SKM-1 (cell line): ENCODE results near the gene MCRIP2.

Source experiments
- DNase-seq: peaks from one replicate; lab custom pipeline; 2025; ENCODE audit not compliant: unreplicated experiment; lab: John Stamatoyannopoulos, UW

MCRIP2 gene

DNA sequence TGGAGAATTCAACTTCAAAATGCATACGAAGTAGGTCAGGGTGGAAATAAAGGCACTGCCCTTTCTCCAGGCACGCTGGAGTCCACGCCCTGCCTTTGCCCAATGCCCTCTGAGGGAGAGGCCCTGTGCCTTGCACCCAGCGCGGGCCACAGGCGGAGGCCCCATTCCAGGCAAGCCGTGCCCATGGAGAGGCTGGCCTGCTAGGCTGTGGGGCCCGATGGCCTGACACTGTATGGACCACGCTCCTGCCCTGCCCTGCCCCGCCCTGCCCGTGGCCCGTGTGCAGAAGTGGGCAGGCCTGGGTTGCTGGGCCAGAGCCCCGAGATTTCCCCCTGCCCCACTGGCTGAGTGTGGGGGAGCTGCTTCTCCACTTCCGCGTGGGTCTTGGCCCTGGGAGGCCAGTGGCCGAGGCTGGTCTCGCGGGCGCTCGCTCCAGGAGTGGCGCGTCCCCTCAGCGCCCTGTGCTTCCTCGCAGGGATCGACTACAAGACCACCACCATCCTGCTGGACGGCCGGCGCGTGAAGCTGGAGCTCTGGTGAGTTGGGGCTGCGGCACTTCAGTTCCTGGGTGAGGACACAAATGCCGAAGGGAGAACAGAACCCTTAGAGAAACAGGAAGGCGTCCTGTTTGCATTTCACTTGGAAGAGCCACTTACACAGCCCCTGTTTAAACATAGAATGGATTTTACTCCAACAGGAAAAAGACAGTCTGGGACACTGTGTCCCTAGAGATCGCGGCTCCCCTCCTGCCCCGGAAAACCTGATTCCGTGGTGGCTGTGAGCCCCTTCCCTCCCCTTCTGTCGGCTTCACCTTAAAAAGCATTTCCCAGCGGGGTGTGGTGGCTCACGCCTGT is 24.7 kb upstream of the MCRIP2 start:
- no peak for DNase-seq

DNA sequence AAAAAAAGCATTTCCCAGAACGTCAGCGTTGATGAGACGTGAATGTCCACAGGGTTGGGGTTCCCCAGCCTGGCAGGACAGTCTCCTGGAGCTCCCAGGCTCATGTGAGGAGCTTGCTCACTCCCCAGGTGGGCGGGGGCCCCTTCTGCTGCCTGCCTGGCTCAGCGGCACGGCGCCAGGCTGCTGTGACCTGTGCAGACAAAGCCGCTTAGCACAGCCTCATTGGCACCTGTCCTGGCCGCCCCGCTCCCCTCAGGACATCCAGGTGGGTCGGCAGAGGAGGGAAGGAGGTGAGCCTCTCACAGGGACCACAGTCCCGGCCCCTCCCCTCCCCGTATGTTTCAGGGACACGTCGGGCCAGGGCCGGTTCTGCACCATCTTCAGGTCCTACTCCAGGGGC is 23.8 kb upstream of the MCRIP2 start:
- no peak for DNase-seq

DNA sequence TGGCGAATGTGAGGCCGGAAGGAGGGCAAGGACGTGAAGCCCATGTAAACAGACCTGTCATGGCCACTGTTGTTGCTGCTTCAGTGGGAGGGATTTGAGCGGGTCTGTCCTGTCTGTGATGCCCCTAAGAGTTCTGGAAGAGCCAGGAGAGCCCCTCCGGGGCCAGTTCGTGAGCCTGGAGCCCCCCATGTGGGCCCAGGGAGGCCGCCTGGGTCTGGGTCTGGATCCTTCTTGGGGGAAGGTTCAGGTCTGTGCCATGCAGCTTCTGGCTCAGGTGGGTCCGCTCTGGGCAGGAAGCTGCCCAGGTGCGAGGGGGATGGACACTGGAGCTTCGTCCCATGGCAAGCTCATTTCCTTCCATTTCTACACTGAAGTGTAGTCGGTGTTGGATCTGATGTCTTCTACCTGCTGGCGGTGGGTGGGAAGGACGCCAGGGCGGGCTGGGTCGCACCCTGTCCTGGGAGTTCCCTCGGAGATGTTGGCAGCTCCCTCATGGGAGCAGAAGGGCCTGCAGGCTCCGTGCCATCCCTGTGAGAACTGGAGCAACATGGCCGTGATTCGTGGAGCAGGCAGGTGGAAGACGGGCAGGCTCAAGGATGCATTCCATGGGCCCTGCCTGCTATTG is 22.0 kb upstream of the MCRIP2 start:
- DNase-seq: no peak

DNA sequence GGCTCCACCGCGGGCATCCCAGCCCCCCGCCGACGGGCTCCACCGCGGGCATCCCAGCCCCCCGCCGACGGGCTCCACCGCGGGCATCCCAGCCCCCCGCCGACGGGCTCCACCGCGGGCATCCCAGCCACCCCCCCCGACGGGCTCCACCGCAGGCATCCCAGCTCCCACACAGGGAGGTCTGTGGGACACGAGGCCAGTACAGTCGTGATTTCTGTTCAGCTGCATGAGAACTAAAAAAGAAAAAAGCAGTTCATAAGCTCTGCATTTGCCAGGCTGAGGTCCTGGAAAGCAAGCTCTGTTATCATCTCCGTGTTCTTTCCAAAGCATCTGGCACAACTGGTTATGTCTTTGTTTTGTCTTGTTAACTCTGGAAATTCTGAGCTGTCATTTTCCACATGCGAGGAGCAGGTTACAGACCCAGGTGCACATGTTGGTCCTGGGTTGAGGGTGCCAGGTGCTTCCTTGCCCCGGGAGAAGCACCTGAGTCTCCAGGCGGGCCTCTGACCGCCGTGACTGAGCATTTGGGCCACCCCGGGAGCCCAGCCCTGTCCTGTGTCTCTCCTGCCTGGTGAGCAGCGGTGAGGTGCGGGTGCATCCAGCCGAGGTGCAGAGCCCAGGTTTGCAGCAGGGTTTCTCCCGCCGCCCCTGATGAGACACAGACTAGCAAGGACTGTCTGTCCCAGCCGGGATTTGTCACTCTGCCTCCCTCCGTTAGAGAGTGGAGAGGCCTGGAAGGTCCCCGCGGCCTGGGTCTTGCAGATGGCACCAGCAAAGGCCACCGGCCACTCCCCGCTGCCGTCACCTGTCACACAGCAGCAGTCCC is 20.7 kb upstream of the MCRIP2 start:
- no peak for DNase-seq

DNA sequence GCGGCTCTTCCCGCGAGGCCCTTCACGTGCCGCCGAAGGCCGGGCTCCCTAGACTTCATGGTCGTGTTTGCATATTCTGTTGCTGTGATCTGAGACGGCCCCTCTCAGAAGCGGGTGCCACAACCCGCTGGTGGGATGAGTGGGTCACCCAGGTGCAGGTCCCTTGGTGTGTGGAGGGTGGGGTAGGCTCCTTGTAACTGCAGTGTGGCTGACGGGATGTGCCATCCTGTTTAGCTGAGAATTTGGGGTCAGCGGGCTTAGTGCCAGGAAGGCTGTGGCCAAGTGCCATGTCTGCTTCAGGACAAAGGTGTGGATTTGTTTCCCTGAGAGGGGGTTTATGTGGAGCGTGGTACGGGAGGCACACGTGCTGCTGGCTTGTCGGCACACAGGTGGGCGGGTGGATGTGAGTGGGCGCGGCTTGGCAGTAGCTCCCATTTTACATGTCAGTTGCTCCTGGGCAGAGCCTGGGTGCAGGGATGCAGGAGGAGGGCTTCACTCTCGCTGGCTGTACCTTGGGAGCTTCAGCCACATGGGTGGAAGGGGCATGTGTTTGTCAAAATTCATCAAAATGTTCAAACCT is 20.0 kb upstream of the MCRIP2 start:
- DNase-seq: no peak

DNA sequence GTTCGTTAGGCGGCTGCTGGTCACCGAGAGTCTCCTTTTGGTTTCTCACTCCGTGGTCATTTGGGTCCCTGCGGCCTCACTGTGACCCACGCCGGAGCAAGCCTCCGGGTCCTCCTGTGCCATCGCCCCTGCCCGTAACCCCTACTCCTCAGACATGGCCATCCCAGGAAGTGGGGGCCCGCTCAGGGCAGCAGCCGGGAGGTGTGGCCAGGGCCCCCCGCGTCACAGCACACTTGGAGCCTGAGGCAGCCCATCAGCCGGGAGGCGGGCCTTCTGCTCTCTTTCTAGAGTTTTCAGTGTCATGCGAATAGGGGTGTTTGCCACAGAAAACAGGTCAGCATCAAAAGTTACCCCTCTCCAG is 18.7 kb upstream of the MCRIP2 start:
- DNase-seq: no peak

DNA sequence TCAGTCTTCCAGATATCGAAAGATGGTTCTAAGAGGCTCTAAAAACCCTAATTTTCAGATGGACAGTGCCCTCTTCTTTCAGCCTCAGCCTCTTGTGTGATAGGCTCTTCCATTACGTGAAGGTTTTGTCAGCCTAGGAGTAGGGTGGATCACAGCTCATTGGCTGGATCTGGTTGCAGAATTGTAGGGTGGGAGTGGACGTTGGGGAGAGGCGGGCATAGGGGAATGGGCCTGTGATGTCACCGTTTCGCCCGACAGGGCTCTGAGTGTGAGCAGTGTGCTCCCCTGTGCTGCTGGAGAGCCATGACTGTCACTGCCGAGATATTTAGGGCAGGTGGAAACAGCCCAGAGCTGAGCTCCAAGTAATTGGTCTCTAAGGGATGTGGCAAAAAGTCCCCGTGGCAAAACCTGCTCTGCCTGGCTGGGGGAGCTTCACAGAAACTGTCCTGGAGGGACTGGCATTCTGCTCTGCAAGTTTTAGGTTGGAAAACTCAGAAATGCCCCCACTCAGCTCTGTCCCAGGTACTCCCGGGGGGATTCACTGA is 17.0 kb upstream of the MCRIP2 start:
- no peak for DNase-seq

DNA sequence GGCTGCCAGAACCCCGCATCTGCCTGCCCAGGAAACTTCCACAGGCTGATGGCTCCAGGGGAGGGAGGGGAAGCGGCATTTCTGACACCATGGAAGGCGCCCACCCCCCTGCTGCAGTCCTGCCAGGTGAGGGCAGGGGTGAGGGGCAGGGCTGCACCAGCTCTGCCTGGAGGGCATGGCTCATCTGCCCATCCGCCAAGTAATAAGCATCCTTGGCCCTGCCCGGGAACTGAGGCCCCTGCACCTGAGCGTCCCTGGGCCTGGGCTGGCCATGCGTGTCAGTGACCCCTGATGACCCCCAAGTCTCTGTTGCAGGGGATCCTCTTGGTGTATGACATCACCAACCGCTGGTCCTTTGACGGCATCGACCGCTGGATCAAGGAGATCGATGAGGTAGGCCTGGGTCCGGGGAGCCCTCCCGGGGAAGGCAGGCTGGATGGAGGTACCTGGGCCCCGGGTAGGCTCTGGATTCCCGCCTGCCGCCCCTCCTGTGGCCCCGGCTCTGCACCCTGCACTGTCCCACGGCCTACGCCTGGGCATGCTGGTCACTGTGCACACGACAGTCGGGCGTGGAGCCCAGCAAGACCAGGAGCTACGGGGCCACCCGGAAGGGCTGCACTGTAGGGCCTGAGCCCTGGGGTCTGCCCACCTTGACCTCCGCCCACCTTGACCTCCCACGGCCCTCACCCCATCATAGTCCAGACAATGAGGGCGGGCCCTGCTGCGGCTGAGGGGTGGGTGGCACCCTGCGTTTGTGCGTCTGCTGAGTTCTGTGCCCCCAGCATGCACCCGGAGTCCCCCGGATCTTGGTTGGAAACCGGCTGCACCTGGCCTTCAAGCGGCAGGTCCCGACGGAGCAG is 16.3 kb upstream of the MCRIP2 start:
- DNase-seq: no peak

DNA sequence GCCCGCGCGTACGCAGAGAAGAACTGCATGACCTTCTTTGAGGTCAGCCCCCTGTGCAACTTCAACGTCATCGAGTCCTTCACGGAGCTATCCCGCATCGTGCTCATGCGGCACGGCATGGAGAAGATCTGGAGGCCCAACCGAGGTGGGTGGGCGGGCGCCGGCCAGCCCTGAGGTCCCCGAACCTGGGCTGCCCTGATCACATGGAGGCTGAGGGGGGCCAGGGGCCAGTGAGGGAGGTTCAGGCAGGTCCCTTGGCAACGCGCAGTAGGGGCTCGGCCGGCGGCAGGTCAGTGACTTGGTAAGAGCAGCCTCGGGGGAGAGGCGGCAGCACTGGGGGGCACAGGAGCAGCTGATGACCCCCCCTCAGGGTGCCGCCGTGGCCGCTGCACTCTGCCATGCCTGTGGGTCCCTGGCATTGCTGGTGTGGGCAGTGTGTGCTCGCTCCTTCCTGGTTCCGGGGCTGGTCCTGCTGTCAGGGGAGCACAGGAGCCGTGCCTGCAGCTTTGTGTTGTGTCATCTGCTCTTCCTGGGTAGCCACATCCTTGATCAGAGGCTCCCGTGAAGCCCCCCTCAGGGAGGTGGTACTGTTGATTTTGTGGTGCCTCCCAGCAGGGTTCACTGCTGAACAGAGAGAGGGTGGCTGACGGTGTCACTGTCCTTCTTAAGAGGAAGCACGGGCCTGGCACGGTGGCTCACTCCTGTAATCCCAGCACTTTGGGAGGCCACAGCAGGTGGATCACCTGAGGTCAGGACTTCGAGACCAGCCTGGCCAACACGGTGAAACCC is 15.5 kb upstream of the MCRIP2 start:
- no peak for DNase-seq

DNA sequence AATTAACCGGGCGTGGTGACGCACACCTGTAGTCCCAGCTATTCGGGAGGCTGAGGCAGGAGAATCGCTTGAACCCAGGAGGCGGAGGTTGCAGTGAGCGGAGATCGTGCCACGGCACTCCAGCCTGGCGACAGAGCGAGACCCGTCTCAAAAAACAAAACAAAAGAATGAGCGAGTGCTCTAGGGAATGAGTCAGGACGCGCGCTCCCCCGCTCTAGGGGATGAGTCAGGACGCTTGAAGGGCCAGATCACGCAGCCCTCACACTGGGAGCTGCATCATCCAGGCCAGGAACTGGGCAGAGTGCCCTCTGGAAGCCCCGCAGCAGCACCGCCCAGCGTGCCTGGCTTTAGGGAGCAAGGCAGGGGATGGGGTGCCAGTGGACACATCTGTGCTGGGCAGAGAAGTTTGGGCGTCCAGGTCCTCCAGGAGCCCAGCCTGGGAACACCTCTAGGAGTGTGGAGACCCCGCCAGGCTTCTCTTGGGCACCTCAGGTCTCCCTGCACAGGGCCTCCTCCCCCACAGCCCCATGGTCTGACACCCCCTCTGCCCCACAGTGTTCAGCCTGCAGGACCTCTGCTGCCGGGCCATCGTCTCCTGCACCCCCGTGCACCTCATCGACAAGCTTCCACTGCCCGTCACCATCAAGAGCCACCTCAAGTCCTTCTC is 14.7 kb upstream of the MCRIP2 start:
- DNase-seq: no peak

DNA sequence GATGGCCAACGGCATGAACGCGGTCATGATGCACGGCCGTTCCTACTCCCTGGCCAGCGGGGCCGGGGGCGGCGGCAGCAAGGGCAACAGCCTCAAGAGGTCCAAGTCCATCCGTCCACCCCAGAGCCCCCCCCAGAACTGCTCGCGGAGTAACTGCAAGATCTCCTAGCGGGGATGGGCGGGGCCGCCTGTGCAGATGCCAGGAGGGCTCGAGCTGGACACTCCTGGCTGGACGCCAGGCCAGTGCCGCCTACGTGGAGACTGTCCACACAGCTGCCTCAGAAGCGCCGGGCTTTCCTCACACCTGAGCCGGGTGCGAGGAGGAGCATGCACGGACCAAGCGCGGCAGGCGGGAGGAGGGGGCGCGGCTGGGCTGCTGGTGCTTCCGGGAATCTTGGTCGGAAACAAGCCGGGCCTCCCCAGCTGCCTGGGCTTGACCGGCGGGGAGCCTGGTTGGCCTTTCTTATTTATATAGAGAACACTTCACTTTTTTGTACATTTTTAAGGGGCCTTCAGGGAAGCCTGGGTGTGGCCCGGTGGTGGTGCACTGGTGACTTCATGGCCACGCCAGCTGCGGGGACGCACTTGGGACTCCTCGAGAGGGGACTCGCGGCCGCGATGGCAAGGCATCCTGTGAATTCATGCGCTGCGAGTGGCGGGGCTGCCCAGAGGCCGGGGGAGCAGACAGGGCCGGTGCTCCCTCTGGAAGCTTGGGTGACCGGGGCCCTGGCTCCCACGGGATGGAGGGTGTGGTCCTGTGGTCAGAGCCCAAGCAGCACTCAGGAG is 14.0 kb upstream of the MCRIP2 start:
- DNase-seq: no peak

DNA sequence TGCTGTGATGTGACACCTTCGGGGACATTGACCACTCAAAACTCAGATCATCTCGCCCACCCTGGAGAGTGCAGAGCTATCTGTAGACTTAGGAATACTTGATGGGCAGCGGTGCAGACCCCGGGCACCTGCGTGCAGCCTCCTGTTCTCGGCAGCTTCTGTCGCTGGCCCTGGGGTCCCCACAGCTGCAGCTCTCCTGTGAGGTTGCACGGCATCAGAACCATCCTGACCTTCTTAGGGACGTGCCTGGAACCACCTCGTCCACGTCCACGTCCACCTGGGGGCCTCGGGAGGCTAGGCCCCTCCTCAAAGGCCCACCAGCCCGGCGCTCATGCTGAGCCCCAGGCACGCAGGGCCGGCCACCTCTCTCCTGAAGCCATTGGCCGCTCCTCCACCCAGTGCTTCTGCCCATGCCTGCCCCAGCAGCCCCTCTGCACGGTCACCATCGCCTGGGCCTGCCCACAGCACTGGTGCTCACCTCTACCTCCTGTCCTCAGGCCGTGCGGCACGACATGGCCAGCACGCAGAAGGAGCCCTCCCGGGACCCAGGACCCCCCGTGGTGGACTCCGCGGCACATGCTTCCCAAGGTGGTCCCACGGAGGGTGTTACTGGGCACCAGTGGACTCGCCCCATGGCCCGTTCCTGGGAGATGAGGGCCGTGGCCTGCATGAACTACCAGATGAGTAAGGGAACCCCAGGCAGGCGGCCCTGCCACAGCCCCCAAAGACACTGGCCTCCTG is 13.1 kb upstream of the MCRIP2 start:
- no peak for DNase-seq

DNA sequence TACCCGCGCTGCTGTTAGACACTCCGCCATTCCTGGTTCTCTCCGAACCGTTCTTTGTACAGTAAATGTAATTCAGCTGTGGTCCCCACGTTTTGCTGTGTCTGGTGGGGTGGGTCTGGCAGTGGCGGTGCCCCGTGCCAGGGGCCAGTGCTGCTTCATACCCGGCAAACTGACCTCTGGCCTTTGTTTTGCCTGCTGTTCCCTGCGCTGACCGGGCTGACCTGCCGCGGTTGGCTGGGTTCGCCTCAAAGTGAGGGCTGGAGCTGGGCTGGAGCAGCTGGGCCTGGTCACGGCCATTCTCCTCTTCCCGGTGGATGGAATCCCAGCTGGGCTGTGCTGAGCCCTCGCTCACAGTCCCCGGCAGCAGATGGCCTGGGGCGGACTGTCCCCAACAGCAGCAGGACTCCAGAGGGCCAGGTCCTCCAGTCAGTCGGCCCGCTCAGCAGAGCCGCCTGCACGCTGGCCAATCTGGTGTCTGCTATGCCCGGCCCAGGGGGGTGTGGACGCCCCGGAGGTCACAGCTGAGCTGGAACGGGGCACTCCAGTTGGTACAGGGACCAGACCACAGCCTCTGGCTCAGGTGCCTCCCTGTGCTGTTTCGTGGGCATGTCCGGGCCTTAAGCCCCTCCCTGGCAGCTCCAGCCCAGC is 12.3 kb upstream of the MCRIP2 start:
- no peak for DNase-seq

DNA sequence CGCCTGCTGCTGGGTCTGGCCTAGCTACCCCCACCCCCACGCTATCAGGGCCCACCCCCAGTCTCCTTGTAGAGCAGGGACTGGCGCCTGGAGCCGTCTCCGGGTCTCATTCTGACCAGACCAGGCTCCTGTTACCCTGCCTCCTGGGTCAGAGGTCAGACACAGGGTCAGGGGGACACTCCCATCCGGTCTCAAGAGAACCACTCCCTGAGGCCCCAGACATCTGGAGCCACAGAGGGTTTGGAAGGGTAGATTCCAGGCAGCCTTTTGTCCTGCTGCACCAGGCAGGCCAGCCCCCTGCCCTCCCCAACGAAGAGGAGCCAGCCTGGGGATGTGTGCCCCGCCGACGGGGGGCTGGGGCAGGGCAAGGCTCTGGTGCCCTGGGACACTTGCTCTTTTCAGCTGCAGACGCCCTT is 11.8 kb upstream of the MCRIP2 start:
- no peak for DNase-seq

DNA sequence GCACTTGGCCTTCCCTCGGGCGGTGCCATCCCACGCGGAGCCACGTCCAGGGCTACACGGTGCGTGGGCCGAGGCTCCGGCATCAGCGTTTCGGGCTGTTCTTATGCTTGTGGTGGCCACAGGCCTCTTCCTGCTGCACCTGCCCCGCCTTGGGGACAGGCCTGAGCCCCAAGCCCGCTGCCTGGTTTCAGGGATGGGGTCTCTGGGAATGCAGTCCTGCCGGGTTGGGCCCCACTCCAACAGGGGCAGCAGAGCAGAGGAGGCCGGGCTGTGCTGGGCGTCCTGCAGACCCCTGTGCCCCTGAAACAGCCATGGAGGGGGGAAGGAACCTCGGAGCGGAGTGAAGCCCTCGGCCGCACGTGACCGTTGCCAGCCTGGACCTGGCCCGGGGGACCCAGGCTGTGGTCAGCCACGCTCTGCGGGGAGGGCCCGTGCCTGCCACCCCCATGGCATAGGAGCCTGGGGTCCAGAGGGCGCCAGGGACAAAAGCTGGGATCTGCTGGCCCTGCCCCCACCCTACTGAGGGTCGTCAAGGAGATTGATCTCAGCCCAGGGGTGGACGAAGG is 11.3 kb upstream of the MCRIP2 start:
- DNase-seq: no peak

DNA sequence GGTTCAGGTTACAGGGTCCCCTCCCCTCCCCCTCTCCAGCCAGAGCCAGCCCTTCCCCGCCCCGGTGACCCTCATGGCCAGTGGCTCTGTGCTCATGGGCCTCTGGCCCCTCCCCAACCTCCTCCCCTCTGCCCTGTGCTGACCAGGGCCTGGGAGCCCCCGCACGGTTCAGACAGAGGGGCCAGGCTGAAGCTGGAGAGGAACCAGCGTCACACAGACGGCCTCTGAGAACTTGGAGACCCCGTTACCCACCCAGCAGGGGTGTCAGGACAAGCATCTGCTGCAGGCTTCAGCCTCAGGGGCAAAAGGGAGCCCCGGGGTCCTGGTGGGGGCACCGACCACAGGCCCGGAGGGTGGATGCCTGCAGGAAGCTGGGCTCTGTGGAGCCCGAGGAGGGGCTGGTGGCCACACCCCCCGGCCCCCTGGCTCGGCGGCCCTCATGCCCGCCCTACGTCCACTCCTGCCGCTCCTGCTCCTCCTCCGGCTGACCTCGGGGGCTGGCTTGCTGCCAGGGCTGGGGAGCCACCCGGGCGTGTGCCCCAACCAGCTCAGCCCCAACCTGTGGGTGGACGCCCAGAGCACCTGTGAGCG is 10.7 kb upstream of the MCRIP2 start, which contains the start of gene WFIKKN1:
Gene WFIKKN1, plus strand, starts transcription at position 171 of the 591 bp plus-strand sequence. Its CDS starts 269 bp downstream, at position 440.
- DNase-seq: no peak
